CD8-positive, alpha-beta memory T cell (primary cell): ENCODE data around the gene EFEMP1. TPM values are rescaled to one million over a fixed set of nuclear protein-coding genes. Genes with fewer than 3 reads are reported as not detected.

Experiments
- CTCF ChIA-PET: fragments of 350-600 bp; sonication (Branson Sonifier 250); formaldehyde crosslinking; loops from one replicate; lab custom pipeline; 2021; ENCODE audit warnings: antibody characterized with exemption; lab: Charles Lee
- POLR2A ChIA-PET: fragments of 350-600 bp; sonication (Branson Sonifier 250); formaldehyde crosslinking; loops from one replicate; lab custom pipeline; 2021; ENCODE audit warnings: antibody characterized with exemption; lab: Charles Lee
- DNase-seq, 5 donors: peaks; one replicate each; pipeline versions ENCODE4 v3.0.0 to v3.0.0-alpha.2; 2020 to 2022; ENCODE audit warnings: mixed read lengths in 1 of 5
- H3K27ac ChIP-seq: one replicate; pipeline ENCODE4 v1.7.0; 2013; ENCODE audit warnings: low read depth, mild to moderate bottlenecking, low read length, moderate library complexity
- H3K27me3 ChIP-seq: 2 replicates; pipeline ENCODE4 v1.7.0; 2013; ENCODE audit warnings: low read length, mild to moderate bottlenecking; ENCODE audit not compliant: insufficient read depth, poor library complexity, severe bottlenecking
- H3K36me3 ChIP-seq: 2 replicates; pipeline ENCODE4 v1.7.0; 2013; ENCODE audit warnings: mild to moderate bottlenecking, low read length, moderate library complexity; ENCODE audit not compliant: insufficient read depth
- H3K4me1 ChIP-seq: 2 replicates; pipeline ENCODE4 v1.7.0; 2013; ENCODE audit warnings: mild to moderate bottlenecking, low read length, moderate library complexity; ENCODE audit not compliant: insufficient read depth
- H3K4me3 ChIP-seq: 2 replicates; pipeline ENCODE4 v1.7.0; 2013; ENCODE audit warnings: mild to moderate bottlenecking, low read length
- H3K9me3 ChIP-seq: 2 replicates; pipeline ENCODE4 v1.7.0; 2013; ENCODE audit warnings: mild to moderate bottlenecking, low read length
- H3K27ac Mint-ChIP-seq, 8 donors: one replicate each; pipeline ENCODE4 v1.8.0; 2020 to 2021; ENCODE audit warnings: mixed read lengths in 8 of 8, mild to moderate bottlenecking in 6 of 8, inconsistent platforms in 3 of 8, moderate library complexity in 3 of 8
- H3K27me3 Mint-ChIP-seq, 2 donors: one replicate each; pipeline ENCODE4 v1.8.0; 2020 to 2021; ENCODE audit warnings: mixed read lengths in 2 of 2, mild to moderate bottlenecking in 1 of 2, moderate library complexity in 1 of 2
- H3K36me3 Mint-ChIP-seq, 3 donors: one replicate each; pipeline ENCODE4 v1.8.0; 2020 to 2021; ENCODE audit warnings: mixed read lengths in 3 of 3, inconsistent platforms in 1 of 3, mild to moderate bottlenecking in 1 of 3
- H3K4me1 Mint-ChIP-seq, 3 donors: one replicate each; pipeline ENCODE4 v1.8.0; 2020 to 2021; ENCODE audit warnings: mixed read lengths in 3 of 3, inconsistent platforms in 1 of 3, mild to moderate bottlenecking in 1 of 3
- H3K4me3 Mint-ChIP-seq, 7 donors: one replicate each; pipeline ENCODE4 v1.8.0; 2020 to 2021; ENCODE audit warnings: mixed read lengths in 7 of 7, mild to moderate bottlenecking in 6 of 7, moderate library complexity in 4 of 7, inconsistent platforms in 2 of 7
- H3K9me3 Mint-ChIP-seq, 5 donors: one replicate each; pipeline ENCODE4 v1.8.0; 2020 to 2022; ENCODE audit warnings: mixed read lengths in 5 of 5, mild to moderate bottlenecking in 3 of 5, moderate library complexity in 2 of 5, inconsistent platforms in 1 of 5
- polyA plus RNA-seq: library from polyadenylated mRNA; unstranded; fragments of 300-500 nt; fragmentation: Illumina TruSeq; gene quantifications from one replicate; pipeline ENCODE4 v1.2.3, GENCODE V29; 2021
- total RNA-seq, 2 experiments: library from RNA; stranded (reverse); gene quantifications; one replicate each; pipeline ENCODE4 v1.2.3, GENCODE V29; 2021

The EFEMP1 gene
- total and polyA plus RNA-seq, 3 experiments from 2014 or later = not detected

DNA sequence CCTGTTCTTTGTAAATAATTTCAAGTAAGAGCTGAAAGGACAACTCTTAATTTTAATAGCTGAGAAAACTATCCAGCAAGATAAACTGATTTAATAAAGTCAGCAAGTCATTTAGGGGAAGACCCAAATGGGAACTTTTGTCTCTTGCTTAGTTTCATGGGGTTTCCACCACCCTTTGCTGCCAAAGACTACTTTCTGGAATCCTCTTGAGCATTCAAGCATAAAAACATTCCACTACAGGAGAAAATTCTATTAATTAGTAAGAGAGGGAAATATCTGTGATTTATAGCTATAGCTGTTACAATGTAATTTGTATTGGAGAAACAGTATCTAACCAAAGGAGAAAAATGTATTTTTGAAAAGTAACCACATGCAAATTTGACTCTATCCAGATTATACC is 20.6 kb downstream of the EFEMP1 start:
- no peaks in the 10 kb centered on the region for H3K4me1 ChIP-seq
- CTCF ChIA-PET = no interaction called here
- no peak for DNase-seq
- Mint-ChIP-seq H3K4me3 (no peak overlapping the region), H3K4me1 (no peaks in the 10 kb centered on the region), H3K27ac (no peak overlapping the region), H3K27me3 (peaks cover 0 to 2% of the 10 kb centered on the region in 2 donors), H3K9me3 (peaks cover 0 to 6% (median 3%) of the 10 kb centered on the region in 5 donors), H3K36me3 (no peaks in the 10 kb centered on the region)
- H3K27ac ChIP-seq = no peak overlapping the region
- POLR2A ChIA-PET = no interaction called here
- H3K27me3 ChIP-seq = no peaks in the 10 kb centered on the region
- no peak overlapping the region for H3K4me3 ChIP-seq
- no peaks in the 10 kb centered on the region for H3K36me3 ChIP-seq
- H3K9me3 ChIP-seq = no peaks in the 10 kb centered on the region

GRCh38 chr2:55902429-55902828 is 21.2 kb downstream of the EFEMP1 start:
- ChIA-PET CTCF (no interaction called here), POLR2A (no interaction called here)
- no peaks in the 10 kb centered on the region for H3K4me1 ChIP-seq
- H3K9me3 ChIP-seq = no peaks in the 10 kb centered on the region
- Mint-ChIP-seq H3K9me3 (peaks cover 0 to 6% (median 3%) of the 10 kb centered on the region in 5 donors), H3K27me3 (peaks cover 0 to under 1% of the 10 kb centered on the region in 2 donors), H3K36me3 (no peaks in the 10 kb centered on the region), H3K27ac (no peak overlapping the region), H3K4me3 (no peak overlapping the region), H3K4me1 (no peaks in the 10 kb centered on the region)
- no peak overlapping the region for H3K27ac ChIP-seq
- H3K36me3 ChIP-seq = no peaks in the 10 kb centered on the region
- no peak overlapping the region for H3K4me3 ChIP-seq
- DNase-seq = no peak
- H3K27me3 ChIP-seq = no peaks in the 10 kb centered on the region

GRCh38 chr2:55901941-55902340 is 21.6 kb downstream of the EFEMP1 start:
- no peaks in the 10 kb centered on the region for H3K27me3 Mint-ChIP-seq
- H3K9me3 ChIP-seq = no peaks in the 10 kb centered on the region
- H3K36me3 Mint-ChIP-seq = no peaks in the 10 kb centered on the region
- H3K9me3 Mint-ChIP-seq = peaks cover 0 to 6% (median 3%) of the 10 kb centered on the region in 5 donors
- no peak overlapping the region for H3K4me3 Mint-ChIP-seq
- no peaks in the 10 kb centered on the region for H3K4me1 ChIP-seq
- H3K4me1 Mint-ChIP-seq = no peaks in the 10 kb centered on the region
- no peaks in the 10 kb centered on the region for H3K27me3 ChIP-seq
- no peak for DNase-seq
- ChIA-PET POLR2A (no interaction called here), CTCF (no interaction called here)
- H3K36me3 ChIP-seq = no peaks in the 10 kb centered on the region
- no peak overlapping the region for H3K27ac Mint-ChIP-seq
- H3K4me3 ChIP-seq = no peak overlapping the region
- no peak overlapping the region for H3K27ac ChIP-seq

DNA sequence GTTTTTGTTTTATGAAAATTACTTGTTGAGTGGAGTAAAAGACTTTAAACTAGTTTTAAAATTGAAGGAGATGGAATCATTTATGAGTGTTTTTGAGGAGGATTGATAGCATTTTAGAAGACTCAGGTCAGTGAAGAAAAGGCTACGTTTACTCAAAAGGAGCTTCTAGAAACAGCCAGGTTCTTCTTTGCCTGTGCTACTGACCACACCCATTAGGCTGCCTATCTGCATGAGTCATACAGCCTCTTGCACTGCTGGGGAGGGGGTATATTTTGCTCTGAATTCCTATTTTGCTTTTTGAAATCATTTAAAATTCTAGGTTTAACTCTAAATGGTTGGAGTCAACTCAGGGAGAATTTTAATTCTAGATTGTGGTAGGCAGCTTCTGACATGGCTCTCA is 22.3 kb downstream of the EFEMP1 start:
- peaks cover 2 to 6% (median 3%) of the 10 kb centered on the region in 5 donors for H3K9me3 Mint-ChIP-seq
- DNase-seq = no peak

DNA sequence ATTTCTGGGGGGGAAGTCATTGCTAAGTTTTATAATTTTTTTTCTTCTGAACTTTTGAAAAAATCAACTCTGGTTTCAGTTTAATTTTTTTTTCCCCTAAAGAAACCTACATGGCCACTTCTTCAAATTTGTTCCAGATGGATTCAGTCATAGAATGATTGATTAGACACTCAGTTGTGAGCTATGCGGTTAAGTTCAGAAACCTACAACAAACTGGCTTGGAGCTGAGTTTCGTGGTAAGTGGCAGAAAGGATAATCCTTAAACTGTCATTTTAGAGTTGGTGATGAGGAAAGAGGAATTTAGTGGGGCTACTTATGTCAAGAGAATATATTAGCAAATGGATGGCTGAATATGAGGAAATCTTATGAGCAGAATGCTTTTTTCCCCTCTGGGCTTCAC is 23.7 kb downstream of the EFEMP1 start:
- ChIA-PET CTCF (no interaction called here), POLR2A (no interaction called here)
- Histone ChIP-seq H3K36me3 (no peaks in the 10 kb centered on the region), H3K27me3 (no peaks in the 10 kb centered on the region), H3K9me3 (no peaks in the 10 kb centered on the region), H3K4me3 (no peak overlapping the region), H3K4me1 (no peaks in the 10 kb centered on the region), H3K27ac (no peak overlapping the region)
- no peaks in the 10 kb centered on the region for H3K4me1 Mint-ChIP-seq
- no peak for DNase-seq
- H3K36me3 Mint-ChIP-seq = no peaks in the 10 kb centered on the region
- no peak overlapping the region for H3K4me3 Mint-ChIP-seq
- no peaks in the 10 kb centered on the region for H3K27me3 Mint-ChIP-seq
- no peak overlapping the region for H3K27ac Mint-ChIP-seq
- peaks cover 0 to 6% (median 3%) of the 10 kb centered on the region in 5 donors for H3K9me3 Mint-ChIP-seq

More for the DNA sequence above, 22.3 kb downstream of the EFEMP1 start:
- H3K4me1 Mint-ChIP-seq = no peaks in the 10 kb centered on the region
- no peaks in the 10 kb centered on the region for H3K27me3 ChIP-seq
- H3K27me3 Mint-ChIP-seq = no peaks in the 10 kb centered on the region
- no peak overlapping the region for H3K27ac Mint-ChIP-seq
- H3K36me3 Mint-ChIP-seq = no peaks in the 10 kb centered on the region
- POLR2A ChIA-PET = no interaction called here
- no peaks in the 10 kb centered on the region for H3K36me3 ChIP-seq
- H3K27ac ChIP-seq = no peak overlapping the region
- no peaks in the 10 kb centered on the region for H3K9me3 ChIP-seq
- H3K4me3 ChIP-seq = no peak overlapping the region
- H3K4me1 ChIP-seq = no peaks in the 10 kb centered on the region
- CTCF ChIA-PET = no interaction called here
- H3K4me3 Mint-ChIP-seq = no peak overlapping the region

DNA sequence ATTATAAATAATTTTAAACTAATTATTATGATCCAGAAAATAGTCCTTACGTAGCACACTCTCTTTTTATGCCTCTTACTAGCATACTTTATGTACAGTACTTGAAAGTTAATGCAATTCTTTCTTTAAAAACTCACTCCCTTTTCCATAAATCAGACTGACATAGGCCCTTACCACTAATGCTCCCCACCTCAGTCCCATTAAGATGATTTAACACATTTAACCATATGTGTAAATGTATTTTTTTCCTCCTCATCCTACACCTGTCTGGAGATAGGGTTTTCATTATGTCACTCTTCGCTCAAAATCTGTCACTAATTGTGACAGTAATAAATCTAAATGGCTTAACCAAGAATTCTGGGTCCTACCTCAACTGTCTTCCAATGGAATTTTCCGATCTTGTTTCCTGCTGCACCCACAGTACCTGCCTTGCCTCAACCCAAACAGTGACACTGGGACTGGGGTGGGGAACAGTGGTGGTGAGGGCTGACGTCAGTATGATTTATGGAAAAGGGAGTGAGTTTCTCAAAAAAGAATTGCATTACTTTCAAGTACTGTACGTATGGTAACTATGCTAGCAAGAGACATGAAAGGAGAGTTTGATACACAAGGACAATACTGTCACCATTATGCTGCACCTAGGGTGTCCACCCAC is 25.1 kb downstream of the EFEMP1 start:
- no peak overlapping the region for H3K4me3 Mint-ChIP-seq
- H3K36me3 Mint-ChIP-seq = no peaks in the 10 kb centered on the region
- Histone ChIP-seq H3K27me3 (no peaks in the 10 kb centered on the region), H3K9me3 (no peaks in the 10 kb centered on the region), H3K4me1 (no peaks in the 10 kb centered on the region), H3K27ac (no peak overlapping the region), H3K36me3 (no peaks in the 10 kb centered on the region), H3K4me3 (no peak overlapping the region)
- H3K27me3 Mint-ChIP-seq = no peaks in the 10 kb centered on the region
- ChIA-PET CTCF (no interaction called here), POLR2A (no interaction called here)
- no peaks in the 10 kb centered on the region for H3K4me1 Mint-ChIP-seq
- H3K27ac Mint-ChIP-seq = peak overlapping the region in 1 of 8 donors; percentile 37
- peaks cover 0 to 2% (median 2%) of the 10 kb centered on the region in 5 donors for H3K9me3 Mint-ChIP-seq
- no peak for DNase-seq

DNA sequence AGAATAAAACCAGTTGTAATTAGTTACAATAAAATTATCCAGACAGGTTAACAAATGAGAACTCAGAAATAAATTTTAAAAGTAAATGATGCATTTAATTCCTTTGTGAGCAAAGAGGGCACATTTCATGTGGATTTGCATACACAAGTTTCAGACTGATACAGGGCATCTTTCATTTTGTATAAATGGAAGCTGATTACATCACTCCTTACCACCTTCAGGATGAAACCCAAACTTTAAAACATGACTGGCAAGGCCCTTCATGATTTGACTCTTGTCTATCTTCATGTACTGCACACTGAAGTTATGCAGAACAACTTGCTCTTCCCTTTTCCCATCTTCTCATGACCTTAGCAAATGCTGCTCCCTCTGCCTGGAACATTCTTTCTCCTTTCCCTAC is 26.9 kb downstream of the EFEMP1 start:
- H3K27me3 ChIP-seq = no peaks in the 10 kb centered on the region
- no peak overlapping the region for H3K27ac Mint-ChIP-seq
- DNase-seq = no peak
- H3K36me3 ChIP-seq = no peaks in the 10 kb centered on the region
- no peaks in the 10 kb centered on the region for H3K27me3 Mint-ChIP-seq
- H3K4me1 ChIP-seq = no peaks in the 10 kb centered on the region
- no peak overlapping the region for H3K4me3 ChIP-seq
- peaks cover 0 to 4% (median 0%) of the 10 kb centered on the region in 5 donors for H3K9me3 Mint-ChIP-seq
- ChIA-PET CTCF (no interaction called here), POLR2A (no interaction called here)
- H3K9me3 ChIP-seq = no peaks in the 10 kb centered on the region
- no peak overlapping the region for H3K4me3 Mint-ChIP-seq
- no peak overlapping the region for H3K27ac ChIP-seq
- H3K4me1 Mint-ChIP-seq = no peaks in the 10 kb centered on the region
- no peaks in the 10 kb centered on the region for H3K36me3 Mint-ChIP-seq

DNA sequence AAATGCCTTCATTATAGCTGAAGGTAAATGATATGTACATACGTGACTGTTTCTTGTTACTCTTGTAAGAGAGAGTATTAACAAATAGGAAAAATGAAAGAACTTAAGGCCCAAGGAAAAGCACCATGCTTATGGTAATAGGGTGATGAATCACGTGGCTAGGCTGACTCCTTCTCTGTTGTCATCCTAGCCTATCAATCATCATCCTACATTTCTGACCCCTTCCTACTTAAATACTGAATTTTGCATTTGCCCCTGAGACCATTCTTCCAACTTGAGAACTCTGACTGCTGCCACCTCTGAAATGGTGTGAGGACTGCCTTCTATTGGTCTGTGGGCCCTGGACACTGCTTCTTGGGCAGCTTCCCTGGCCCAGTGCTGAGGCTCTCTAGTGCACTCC is 28.9 kb downstream of the EFEMP1 start:
- no peaks in the 10 kb centered on the region for H3K4me1 ChIP-seq
- H3K27ac ChIP-seq = no peak overlapping the region
- Mint-ChIP-seq H3K27me3 (no peaks in the 10 kb centered on the region), H3K4me1 (no peaks in the 10 kb centered on the region), H3K27ac (no peak overlapping the region), H3K9me3 (peaks cover 0 to 3% (median 0%) of the 10 kb centered on the region in 5 donors), H3K36me3 (no peaks in the 10 kb centered on the region), H3K4me3 (no peak overlapping the region)
- no peak for DNase-seq
- ChIA-PET POLR2A (no interaction called here), CTCF (no interaction called here)
- no peak overlapping the region for H3K4me3 ChIP-seq
- H3K27me3 ChIP-seq = no peaks in the 10 kb centered on the region
- no peaks in the 10 kb centered on the region for H3K36me3 ChIP-seq
- H3K9me3 ChIP-seq = no peaks in the 10 kb centered on the region
